ENCODE results near the gene L2HGDH.
"Not testable (repeated sequence)": the region's sequence is repeated elsewhere in the genome, so short reads cannot be mapped to it uniquely, and the experiment has no call there.

Gene L2HGDH

DNA sequence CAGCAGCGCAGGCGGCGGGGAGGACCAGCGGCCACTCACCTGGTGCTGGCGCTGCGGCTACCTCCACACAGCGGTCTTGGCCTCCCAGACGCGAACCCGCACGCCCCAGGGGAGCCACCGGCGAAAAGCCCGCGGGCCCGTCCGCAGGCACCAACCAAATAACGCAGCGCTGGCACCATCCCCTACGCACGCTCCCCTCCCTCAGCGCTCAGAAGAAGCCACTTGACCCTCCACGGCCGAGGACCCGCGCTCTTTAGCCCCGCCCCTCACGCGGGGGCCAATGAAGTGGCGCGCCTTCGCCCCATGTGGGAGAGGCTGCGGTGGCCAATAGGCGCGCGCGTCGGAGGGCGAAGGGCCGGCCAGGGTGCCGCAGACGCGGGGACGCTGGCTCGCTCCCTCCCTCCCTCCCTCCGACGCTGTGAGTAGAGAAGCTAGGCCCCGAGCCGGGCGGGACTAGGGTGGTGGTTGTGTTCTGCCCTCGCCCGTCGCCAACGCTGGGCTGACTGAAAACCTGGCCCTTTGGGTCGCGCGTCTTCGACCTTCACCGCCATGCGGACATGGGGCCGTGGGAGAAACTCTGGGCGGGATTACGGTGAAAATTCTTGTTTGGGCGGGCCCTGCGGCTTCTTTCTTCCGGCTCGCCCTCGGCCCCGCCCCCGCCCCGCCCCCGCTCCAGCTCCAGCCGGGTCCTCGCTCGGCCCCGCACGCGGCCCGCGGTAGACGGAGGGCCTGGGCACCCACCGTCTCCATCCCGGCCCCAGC lies at the start of gene L2HGDH, which contains the start of gene DMAC2L:
L2HGDH (minus strand) TSS at position 258 of the 762 bp plus-strand sequence; CDS start at position 179, 79 bp downstream.
DMAC2L (plus strand) TSS at position 353 of the 762 bp plus-strand sequence. CDS start 9,164 bp downstream, outside the sequence.
- peak; percentile 97 for ATAC-seq
- DNase-seq: peak; percentile 92

DNA sequence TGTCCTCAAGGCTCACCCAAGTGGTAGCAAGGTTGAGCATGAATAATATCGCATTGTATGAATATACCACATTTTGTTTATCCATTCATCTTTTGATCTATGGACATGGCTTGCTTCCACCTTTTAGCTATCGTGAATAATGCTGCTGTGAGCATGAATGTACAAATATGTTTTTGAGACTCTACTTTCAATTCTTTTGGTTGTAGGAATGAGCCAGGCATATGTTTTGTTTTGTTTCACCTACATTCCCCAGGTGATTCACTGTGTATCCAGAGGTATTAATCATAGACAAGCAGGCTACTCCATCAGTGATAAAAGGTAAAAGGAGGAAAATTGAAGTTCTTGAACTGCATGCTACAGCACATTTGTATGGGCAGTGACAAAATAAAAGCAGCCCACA lies 48.8 kb upstream of the L2HGDH start:
- ATAC-seq: no peak
- no peak for DNase-seq

DNA sequence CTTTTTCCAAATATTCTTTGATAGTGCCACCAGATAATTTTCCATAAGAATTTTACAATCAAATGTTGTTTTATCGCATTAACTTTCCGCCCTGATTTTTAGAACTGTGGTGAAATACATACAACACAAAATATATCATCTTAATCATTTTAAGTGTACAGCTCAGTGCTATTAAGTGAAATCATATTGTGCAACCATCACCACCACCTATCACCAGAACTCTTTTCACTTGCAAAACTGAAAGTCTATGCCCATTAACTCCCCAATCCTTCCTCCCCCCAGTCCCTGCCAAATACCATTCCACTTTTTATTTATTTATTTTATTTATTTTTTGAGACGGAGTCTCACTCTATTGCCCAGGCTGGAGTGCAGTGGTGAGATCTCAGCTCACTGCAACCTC lies 48.1 kb upstream of the L2HGDH start:
- no peak for DNase-seq

DNA sequence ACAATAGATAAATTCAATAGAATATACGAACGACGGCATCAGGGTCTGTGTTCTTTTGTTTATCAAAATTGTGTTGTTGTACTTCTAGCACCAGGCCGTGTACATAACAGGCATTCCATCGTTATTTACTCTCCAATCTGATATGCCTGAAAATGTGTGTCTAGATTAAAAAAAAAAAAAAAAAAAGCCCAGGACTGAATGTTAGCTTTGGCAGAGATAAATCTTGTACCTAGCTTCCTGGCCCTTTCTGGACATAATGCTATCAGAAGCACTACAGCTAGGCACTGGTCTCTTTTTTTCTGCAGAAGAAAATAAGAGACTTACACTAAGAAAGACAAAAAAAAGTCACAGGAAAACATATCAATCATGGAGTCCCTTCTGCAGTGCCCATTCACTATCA lies 47.6 kb upstream of the L2HGDH start:
- DNase-seq (no peak), ATAC-seq (no peak)

More for the DNA sequence above, 48.1 kb upstream of the L2HGDH start:
- no peak for ATAC-seq

DNA sequence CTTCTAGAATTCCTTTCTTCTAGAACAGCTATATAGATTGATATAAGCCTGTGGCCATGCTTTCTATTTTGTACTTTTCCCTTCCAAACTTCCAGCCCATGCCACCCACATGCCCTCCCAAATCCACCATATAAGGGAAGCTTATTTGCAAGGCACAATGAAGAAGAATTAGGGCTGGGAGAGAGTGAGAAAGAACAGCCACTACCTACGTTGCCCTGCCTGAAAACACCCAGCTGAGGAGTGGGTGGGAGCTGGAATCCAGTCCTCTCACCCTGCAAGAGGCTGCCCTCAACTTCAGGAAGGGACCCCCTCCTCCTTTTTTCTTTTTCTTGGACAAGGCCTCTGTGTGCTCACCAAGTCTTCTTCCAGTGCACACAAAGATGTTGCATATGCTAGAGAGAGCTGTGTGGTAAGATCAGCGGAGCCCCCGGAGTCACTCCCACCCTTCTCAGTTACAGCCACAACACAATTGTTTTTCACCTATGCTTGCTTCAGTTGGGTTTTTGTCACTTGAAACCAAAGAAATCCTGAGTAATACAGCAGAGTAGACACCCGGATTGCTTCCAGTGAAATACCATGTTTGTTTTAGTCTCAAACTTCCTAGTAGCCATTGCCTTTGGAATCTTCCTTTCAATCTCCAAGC lies 45.8 kb upstream of the L2HGDH start:
- ATAC-seq (no peak), DNase-seq (no peak)

DNA sequence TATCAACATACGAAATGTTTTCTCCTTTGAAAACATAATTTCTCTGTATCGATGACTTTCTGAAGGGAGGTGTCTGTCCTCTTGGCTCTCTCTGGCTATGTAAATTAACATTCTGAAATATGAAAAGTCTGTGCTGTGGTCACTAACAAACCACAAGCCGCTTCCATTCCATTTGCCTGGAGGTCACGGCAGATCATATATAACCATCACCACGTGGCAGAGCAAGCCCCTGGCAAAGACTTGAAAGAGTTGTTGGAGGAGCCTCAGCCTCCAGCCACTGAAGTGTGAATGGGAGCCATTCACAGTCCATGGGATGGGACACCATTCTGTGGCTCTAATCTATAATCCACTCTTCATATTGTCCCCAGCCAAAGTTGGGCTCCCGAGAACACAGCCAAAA lies 45.1 kb upstream of the L2HGDH start:
- DNase-seq (no peak), ATAC-seq (no peak)

DNA sequence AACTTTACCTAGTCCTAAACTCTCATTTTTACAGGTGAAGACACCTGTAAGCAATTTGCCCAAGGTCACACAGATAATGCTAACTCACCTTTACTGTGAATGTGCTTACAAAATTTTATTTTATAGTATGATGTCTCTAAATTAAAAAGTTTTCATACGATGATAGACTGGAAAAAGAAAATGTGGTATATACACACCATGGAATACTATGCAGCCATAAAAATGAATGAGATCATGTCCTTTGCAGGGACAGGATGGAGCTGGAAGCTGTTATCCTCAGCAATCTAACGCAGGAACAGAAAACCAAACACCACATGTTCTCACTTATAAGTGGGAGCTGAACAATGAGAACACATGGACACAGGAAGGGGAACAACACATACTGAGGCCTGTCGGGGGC lies 44.3 kb upstream of the L2HGDH start:
- not testable (repeated sequence) for ATAC-seq, DNase-seq

DNA sequence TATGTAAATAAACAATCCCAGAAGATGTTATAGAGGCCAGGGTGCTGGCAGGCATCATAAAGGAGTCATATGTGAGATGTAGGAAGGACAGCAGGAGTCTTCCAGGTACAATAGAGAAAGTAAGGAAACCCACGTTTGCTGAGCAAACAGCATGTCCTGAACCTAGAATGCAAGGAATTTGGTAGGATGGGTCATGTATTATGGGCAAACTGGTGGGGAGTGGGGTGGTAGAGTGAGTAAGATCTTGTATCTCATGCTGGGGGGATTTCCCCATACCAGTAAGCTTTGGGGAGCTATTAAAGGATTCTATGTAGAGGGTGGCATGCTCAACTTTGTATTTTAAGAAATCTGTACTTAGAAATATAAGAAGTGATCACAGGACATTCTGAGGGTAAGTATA lies 43.7 kb upstream of the L2HGDH start:
- ATAC-seq (no peak), DNase-seq (no peak)

DNA sequence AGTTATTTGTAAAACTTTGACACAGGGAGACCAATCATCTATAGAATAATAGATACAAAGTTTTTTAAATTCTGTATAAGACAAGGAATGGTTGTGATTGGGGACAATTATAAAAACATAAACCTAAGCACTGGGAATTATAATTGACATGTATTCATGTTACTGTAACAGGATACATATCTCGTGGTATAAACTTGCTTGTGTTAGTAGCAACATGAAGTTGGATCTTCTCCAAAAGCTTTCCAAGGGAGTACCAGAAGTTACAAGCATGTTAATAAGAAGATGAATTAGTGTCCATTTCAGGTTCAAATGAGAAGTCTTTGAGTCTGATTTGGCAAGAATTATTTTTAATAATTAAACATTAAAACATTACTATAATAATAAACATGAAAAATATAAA lies 42.5 kb upstream of the L2HGDH start:
- no peak for DNase-seq
- no peak for ATAC-seq

DNA sequence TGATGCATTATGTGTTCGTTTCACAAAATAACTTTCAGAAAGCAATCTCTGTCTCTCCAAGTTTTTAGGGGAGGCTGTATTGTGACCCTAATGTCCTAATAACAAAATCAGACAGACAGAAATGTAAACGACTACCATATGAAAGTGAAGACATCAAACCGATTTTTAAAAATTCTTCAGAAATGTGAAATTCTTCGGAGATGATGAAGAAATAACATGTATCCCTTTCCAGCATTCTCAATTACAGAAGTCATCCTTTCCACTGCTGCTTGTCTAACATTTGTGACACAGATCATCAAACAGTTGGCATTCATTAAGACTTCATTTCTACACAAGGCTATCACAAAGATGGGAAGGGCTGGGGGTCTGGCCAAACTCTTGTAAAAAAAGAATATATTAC lies 41.1 kb upstream of the L2HGDH start:
- DNase-seq: no peak
- no peak for ATAC-seq

DNA sequence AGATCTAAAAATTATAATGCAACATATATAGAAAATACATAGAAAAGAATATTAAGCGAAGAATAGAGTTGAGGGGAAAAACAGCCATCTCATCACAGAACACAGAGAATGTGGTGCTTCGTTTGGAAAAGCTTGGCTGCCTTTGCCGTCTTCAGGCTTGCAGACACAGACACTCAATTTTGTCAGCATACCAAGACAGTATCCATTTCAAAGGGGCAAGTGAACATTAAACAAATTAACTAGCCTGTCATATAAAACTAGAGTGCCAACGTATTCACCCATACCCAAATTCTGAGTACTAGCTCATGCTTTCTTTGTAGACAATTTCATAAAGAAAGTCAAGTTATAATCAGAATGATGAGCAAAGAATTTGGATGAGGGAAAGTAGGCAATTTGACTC lies 40.6 kb upstream of the L2HGDH start:
- DNase-seq: no peak
- ATAC-seq: no peak

DNA sequence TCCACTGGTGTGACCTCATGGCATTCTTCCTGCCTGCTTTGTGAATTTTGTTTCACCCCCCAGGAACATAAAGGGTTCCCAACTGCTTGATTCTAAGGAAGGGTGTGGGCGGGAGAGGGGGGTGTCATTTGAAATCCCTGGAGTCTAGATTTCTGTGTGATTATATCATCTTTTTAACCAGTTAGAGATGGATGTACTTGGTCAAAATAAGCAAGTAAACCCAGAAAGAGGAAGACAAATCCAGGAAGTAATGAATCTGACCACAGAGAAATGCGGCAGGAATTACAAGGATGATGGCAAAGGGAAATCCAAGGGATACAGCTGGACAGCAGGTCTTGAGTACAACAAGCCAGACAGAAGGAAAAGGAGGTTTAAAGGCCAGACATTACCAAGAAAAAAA lies 38.9 kb upstream of the L2HGDH start:
- no peak for ATAC-seq

DNA sequence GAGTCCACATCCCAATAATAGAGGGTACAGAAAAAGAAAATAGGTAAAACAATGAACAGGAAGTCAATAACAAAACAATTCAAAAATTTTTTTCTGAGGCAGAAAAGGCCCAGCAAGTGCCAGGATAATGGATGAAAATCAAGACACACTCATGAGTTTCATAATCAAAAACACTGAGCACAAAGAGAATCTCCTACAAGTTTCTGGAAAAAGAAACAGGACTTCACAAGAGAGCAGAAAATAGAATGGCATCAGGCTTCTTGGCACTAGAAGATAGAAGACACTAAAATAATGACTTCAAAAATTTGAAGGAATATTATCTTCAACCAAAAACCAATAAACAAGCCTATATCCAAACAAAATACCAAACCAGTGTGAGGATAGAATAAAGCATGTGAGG lies 36.9 kb upstream of the L2HGDH start:
- no peak for DNase-seq
- ATAC-seq: no peak

More for the DNA sequence above, 38.9 kb upstream of the L2HGDH start:
- DNase-seq: no peak

DNA sequence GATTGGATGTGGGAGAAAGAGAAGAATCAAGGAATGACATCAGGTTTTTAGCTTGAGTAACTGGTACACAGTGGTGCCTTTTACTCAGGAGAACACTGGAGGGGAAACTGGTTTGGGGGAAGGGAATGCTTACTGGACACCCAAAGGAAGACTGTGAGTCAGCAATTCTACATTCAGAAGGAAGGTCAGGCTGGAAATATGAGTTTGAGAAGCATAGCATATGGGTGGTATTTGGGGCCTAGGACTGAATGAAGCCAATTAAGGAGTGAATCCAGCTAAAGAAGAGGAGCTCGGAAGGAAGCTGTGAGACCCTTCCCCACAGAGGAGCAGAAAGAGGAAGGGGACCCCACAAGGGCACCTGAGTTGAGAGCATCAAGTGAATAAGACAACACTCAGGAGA lies 35.5 kb upstream of the L2HGDH start:
- DNase-seq (no peak), ATAC-seq (no peak)

DNA sequence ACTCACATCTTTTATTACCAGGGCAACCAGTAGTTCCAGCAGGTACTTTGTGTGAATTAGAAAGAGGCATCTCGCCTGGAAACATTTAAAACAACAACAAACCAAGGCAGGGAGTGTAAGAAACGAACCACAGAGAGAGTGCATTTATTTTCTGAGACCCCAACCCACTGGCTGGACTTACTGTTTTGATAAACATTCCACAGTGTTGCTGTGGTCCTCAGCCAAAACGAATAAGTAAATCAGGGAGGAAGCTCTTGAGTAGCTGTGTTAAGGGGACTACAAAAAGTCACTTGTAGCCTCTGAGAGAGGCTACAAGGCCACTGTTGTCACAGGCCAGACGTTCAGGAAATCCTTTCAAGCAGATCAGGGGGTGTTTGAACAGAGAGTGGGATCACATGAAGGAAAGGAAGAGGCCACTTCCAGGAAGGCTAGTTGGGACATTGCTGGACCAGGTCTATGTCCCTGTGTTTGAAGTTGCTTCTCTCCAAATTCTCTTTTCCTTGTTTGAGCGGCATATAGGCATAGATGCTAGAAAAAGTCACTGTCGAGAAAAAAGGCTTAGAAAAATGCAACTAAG lies 33.9 kb upstream of the L2HGDH start:
- no peak for DNase-seq
- no peak for ATAC-seq

DNA sequence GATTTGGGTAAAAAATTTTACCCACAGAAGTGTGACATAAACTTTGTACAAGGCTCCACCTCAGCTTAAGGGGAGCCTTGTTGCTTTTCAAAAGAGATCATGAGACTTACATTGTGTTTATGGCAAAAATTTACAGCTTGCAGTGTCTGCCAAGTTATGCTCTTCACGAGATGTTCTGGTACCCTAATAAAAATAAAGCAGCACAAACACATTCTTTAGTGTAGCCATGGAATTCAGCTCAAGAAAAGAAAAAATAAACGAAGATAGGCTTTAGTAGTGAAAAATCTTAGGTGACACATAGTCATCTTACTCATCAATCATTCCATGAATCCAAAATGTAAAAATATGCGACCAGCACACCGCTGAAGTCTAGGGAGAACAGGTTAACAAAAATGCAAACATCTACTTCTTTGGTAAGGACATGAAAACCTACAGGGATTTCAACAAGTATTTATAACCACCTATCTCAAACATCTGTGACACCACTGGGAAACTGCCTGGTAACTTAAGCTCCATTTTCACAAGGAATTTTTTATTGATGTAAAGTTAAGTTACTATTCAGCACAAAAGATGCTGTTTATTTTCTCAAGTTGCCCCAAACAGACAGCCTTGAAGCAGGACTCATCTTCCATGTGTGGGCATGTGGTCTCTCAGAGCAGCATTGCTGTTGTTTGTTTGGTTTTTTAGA lies 33.0 kb upstream of the L2HGDH start:
- DNase-seq (no peak), ATAC-seq (no peak)

DNA sequence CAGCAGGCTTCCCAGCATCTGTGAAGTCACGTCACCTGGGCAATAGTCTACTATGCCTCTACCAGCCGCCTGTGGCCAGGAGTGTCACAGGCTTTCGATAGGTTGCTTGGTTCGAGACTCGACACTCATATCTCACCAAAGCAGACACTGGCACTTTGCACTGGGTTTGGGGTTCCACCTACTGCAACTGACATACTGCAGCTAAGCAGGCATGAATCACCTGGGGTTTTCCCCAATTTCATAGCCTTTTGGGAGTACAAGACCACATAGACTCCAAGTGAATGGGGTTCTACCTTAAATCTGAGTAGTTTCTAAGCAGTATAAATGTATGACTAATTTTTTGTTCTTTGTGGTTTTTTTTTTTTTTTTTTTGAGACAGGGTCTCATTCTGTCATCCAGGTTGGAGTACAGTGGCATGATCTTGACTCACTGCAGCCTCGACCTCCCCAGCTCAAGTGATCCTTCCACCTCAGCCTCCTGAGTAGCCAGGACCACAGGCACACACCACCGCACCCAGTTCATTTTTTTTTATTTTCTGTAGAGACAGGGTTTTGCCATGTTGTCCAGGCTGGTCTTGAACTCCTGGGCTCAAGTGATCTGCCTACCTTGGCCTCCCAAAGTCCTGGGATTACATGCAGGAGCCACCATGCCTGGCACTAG lies 32.2 kb upstream of the L2HGDH start:
- peak; percentile 73 for DNase-seq
- peak; percentile 100 for ATAC-seq

DNA sequence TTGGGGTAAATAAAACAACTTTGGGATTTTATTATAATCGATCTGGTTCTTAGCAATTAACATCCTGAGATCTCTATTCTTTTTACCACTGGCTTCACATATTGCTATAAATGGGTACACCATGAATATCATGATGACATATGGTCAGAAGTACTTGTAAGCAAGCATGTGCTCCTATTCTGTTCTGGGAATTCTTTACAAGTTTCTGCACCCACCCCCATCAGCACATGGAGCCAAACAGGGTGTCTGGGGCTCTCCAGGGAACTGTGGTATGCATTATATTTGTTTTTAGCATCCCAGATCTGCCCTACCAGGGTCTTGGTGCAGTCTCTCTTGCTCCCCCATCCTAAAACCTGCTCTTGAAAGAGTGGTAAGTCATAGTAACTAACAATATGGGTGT lies 31.4 kb upstream of the L2HGDH start:
- ATAC-seq: no peak
- DNase-seq: no peak

DNA sequence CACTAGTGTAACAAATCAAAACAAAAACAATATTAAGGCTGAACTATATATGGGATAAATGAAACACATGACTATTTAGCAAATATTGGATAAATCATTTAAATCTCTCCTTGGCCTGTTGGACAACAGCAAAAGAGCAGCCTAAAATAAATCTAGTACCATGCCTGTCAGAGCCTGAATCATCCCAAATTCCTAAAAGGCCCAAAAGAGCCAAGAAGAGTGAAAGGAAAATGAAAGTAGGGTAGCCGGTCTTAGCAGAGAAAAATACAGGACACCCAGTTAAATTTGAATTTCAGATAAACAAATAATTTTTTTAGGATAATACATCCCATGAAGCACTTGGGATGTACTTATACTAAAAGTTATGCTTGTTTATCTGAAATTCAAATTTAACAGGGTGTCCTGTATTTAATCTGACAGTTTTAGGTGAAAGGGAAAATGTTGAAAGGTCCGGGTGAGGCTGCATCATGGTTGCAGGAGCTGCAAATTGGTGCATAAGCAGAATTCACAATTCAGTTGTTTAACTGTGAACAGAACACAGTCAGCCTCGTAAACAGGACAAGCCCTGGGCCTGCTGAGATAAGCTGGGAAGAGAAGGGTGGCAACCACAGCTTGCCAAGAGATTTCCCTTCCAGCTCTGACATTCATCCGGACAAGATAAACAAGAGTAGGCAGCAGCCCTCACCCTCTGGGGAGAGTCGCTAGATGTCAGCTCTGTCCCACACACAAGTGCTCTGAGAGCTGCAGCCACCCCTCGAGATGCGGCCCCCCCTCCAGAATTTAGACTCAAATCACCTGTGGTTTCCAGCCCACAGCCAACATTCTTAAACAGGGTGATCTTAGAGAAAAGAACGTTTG lies 30.4 kb upstream of the L2HGDH start:
- ATAC-seq (no peak), DNase-seq (peak; percentile 59)

DNA sequence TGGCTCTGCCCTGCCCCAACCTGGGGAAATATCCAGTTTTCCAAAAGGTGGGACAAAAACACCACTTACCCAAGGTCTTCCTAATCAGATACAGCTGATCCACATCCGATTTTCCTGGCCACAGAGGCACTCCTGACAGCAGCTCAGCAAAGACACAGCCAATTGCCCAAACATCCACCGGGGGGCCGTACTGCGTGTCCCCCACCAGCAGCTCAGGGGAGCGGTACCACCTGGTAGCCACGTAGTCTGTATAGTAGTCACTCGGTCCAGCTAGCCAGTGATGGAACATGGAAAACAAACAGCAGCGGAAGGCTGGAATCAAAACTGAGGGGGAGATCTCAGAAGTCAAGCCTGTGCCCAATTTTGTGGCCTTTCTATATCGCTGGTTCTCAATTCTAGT lies 28.9 kb upstream of the L2HGDH start:
- DNase-seq: no peak
- ATAC-seq: no peak

DNA sequence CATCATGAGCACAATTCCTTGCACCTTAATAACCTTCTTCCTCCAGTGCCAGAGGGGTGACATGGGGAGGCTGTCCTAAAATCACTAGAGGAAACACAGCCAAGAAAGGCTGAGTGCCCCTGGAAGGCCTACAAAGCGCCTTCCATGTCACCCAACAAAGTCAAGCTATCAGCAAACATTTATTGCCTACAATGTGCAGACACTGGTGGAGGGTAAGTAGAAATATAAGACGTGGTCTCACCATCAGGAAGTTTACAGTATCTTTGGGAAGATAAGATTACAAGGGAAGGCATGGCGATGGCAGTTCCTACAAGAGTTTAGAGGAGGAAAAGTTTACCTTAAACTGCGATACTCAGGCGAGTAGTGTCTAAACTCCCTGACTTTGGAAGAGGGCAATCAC lies 28.0 kb upstream of the L2HGDH start:
- DNase-seq (no peak), ATAC-seq (no peak)
